A673 (cell line): ENCODE measurements around the gene PXK.

Experiments
- EZH2 ChIP-seq: fragments of 200-600 bp; sonication (generic); IDR thresholded peaks from 2 replicates; pipeline ENCODE4 v1.6.1; 2017; ENCODE audit warnings: borderline replicate concordance, low read depth, mild to moderate bottlenecking, mixed read lengths, antibody characterized with exemption, low read length; ENCODE audit not compliant: poor library complexity, severe bottlenecking
- TF ChIP-seq, protein P1 (sequence below): fragments of 300-800, 200-600 bp; sonication (generic); conservative IDR thresholded peaks from 2 replicates; pipeline ENCODE4 v1.5.1; 2017; ENCODE audit warnings: low read depth, mild to moderate bottlenecking, antibody characterized with exemption, low read length, moderate library complexity, mixed read lengths

DNA sequence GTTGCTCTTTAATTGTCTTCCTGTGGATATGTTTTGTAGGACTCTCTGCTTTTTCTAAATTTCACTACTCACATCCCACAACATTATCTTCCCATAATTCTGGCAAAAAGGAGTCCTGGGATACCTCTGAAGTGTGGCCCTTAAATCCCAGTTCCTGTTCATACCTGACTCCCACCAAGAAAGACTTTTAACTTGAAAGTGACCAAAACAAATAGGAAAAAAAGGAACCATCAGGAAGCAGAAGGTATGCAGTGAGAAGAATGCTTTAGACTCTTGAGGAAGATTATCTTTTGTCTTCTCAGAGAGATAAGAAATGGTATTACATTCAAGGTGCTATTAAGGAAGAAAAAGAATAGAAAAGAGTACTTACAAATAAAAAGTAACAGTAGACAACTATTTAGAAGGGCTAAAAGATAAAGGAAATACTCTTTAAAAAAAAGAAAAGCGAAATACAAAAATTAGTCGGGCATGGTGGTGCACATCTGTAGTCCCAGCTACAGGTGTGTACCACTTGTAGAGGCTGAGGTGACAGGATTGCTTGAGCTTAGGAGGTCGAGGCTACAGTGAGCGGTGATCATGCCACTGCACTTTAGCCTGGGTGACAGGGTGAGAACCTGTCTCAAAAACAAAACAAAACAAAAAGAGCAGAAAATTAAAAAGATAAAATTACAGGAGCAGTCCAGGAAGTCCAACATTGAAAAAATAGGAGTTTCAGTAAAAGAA is 46.8 kb downstream of the PXK start:
- TF ChIP-seq, protein P1, sequence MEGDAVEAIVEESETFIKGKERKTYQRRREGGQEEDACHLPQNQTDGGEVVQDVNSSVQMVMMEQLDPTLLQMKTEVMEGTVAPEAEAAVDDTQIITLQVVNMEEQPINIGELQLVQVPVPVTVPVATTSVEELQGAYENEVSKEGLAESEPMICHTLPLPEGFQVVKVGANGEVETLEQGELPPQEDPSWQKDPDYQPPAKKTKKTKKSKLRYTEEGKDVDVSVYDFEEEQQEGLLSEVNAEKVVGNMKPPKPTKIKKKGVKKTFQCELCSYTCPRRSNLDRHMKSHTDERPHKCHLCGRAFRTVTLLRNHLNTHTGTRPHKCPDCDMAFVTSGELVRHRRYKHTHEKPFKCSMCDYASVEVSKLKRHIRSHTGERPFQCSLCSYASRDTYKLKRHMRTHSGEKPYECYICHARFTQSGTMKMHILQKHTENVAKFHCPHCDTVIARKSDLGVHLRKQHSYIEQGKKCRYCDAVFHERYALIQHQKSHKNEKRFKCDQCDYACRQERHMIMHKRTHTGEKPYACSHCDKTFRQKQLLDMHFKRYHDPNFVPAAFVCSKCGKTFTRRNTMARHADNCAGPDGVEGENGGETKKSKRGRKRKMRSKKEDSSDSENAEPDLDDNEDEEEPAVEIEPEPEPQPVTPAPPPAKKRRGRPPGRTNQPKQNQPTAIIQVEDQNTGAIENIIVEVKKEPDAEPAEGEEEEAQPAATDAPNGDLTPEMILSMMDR, result no peak
- TF ChIP-seq EZH2, result no peak
